WERI-Rb-1 (cell line): ENCODE measurements around the gene ZNF595.
"Not testable (repeated sequence)": the region's sequence is repeated elsewhere in the genome, so short reads cannot be mapped to it uniquely, and the experiment has no call there.

ENCODE experiments used
- DNase-seq: peaks from one replicate; pipeline ENCODE4 v3.0.0-alpha.2; 2020
- H3K27ac ChIP-seq: fragments of 250-450 bp; sonication (Bioruptor Pico); 2 replicates; pipeline ENCODE4 v1.5.1; 2020; ENCODE audit warnings: mild to moderate bottlenecking, moderate library complexity
- H3K27me3 ChIP-seq: fragments of 250-450 bp; sonication (Bioruptor Pico); 2 replicates; pipeline ENCODE4 v1.5.1; 2021; ENCODE audit warnings: mild to moderate bottlenecking, low read depth, moderate library complexity; ENCODE audit not compliant: insufficient read depth, severe bottlenecking
- H3K36me3 ChIP-seq: fragments of 250-450 bp; sonication (Bioruptor Pico); 2 replicates; pipeline ENCODE4 v1.5.1; 2020; ENCODE audit warnings: mild to moderate bottlenecking, moderate library complexity
- H3K4me3 ChIP-seq: 2 replicates; pipeline ENCODE4 v1.5.1; 2011; ENCODE audit warnings: low read depth, mild to moderate bottlenecking, control low read depth, low read length
- H3K9me3 ChIP-seq: fragments of 250-450 bp; sonication (Bioruptor Pico); 2 replicates; pipeline ENCODE4 v1.5.1; 2021; ENCODE audit warnings: mild to moderate bottlenecking, moderate library complexity; ENCODE audit not compliant: severe bottlenecking
- CTCF ChIP-seq: IDR thresholded peaks from 2 replicates; pipeline ENCODE4 v1.5.1; 2011; ENCODE audit warnings: low read depth, mild to moderate bottlenecking, control low read depth, inconsistent platforms, low read length

The ZNF595 gene

GRCh38 chr4:38202-38601, 14.9 kb upstream of the ZNF595 start:
- H3K4me3 ChIP-seq, H3K27me3 ChIP-seq, H3K36me3 ChIP-seq, DNase-seq, H3K9me3 ChIP-seq, H3K27ac ChIP-seq: not testable (repeated sequence)

- not testable (repeated sequence) for H3K36me3 ChIP-seq, H3K9me3 ChIP-seq, H3K27me3 ChIP-seq, DNase-seq, H3K4me3 ChIP-seq, H3K27ac ChIP-seq
These were observed 9.7 kb upstream of the ZNF595 start for GRCh38 chr4:43375-43774.

- not testable (repeated sequence) for H3K9me3 ChIP-seq, H3K4me3 ChIP-seq, H3K36me3 ChIP-seq, H3K27me3 ChIP-seq, H3K27ac ChIP-seq, DNase-seq
These were observed 1.9 kb upstream of the ZNF595 start for GRCh38 chr4:51253-51652.

- not testable (repeated sequence) for H3K27ac ChIP-seq, H3K27me3 ChIP-seq, H3K9me3 ChIP-seq, H3K36me3 ChIP-seq, H3K4me3 ChIP-seq, DNase-seq
These were observed 1.4 kb upstream of the ZNF595 start for GRCh38 chr4:51655-52277.

- H3K36me3 ChIP-seq, DNase-seq, H3K27me3 ChIP-seq, H3K9me3 ChIP-seq, H3K27ac ChIP-seq: not testable (repeated sequence)
- peak overlapping the region; percentile 24 for H3K4me3 ChIP-seq
These were observed 400 bp downstream of the ZNF595 start for GRCh38 chr4:53521-53920.

- H3K9me3 ChIP-seq, H3K4me3 ChIP-seq, H3K27me3 ChIP-seq, DNase-seq, H3K27ac ChIP-seq: not testable (repeated sequence)
- peaks cover 12% of the 10 kb centered on the region for H3K36me3 ChIP-seq
These were observed 11.6 kb downstream of the ZNF595 start for GRCh38 chr4:64733-65132.

- no peaks in the 10 kb centered on the region for H3K27me3 ChIP-seq
- H3K27ac ChIP-seq: no peak overlapping the region
- peaks cover 60% of the 10 kb centered on the region for H3K36me3 ChIP-seq
- no peak overlapping the region for H3K4me3 ChIP-seq
- peaks cover 34% of the 10 kb centered on the region for H3K9me3 ChIP-seq
- DNase-seq: no peak
- no peak for TF ChIP-seq CTCF
These were observed 18.7 kb downstream of the ZNF595 start for GRCh38 chr4:71830-72229.

GRCh38 chr4:85951-86350, 32.8 kb downstream of the ZNF595 start:
- no peak for DNase-seq
- Histone ChIP-seq H3K36me3 (peaks cover 27% of the 10 kb centered on the region), H3K4me3 (no peak overlapping the region), H3K27ac (no peak overlapping the region), H3K9me3 (peaks cover 59% of the 10 kb centered on the region), H3K27me3 (no peaks in the 10 kb centered on the region)
- TF ChIP-seq CTCF: no peak

GRCh38 chr4:86559-87324, 33.6 kb downstream of the ZNF595 start:
- not testable (repeated sequence) for DNase-seq, H3K27ac ChIP-seq, H3K4me3 ChIP-seq, H3K27me3 ChIP-seq
- H3K36me3 ChIP-seq: peaks cover 21% of the 10 kb centered on the region
- H3K9me3 ChIP-seq: peaks cover 61% of the 10 kb centered on the region
